ENCODE measurements around the gene CPNE5. TPM values are rescaled to one million over a fixed set of nuclear protein-coding genes. Genes with fewer than 3 reads are reported as not detected.
"Not testable (repeated sequence)": the region's sequence is repeated elsewhere in the genome, so short reads cannot be mapped to it uniquely, and the experiment has no call there.

CPNE5 gene
- total RNA-seq, 1 donor from 2014 or later: 0.24 TPM

DNA sequence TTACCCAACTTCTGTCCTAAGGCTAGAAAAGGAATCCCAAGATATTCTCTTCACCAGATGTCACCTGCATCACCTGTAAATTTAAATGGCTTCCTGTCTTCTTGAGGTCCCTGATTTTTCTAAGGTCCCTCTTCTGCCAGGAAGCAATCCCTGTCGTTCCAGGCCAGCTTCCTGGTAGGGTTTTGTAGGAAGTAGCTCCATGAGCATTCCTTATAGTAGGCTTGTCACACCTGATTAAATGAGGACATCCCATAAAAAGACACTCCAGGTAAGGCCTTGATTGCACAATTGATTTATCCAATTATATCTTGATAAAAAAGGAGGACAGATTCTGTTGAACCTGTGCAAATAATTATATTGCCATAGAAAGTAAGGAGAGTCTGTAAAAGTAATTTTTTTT, 132.9 kb downstream of the CPNE5 start:
- H3K4me3 Mint-ChIP-seq (ENCODE audit: low read depth): no peak overlapping the region
- TF ChIP-seq, protein P1, sequence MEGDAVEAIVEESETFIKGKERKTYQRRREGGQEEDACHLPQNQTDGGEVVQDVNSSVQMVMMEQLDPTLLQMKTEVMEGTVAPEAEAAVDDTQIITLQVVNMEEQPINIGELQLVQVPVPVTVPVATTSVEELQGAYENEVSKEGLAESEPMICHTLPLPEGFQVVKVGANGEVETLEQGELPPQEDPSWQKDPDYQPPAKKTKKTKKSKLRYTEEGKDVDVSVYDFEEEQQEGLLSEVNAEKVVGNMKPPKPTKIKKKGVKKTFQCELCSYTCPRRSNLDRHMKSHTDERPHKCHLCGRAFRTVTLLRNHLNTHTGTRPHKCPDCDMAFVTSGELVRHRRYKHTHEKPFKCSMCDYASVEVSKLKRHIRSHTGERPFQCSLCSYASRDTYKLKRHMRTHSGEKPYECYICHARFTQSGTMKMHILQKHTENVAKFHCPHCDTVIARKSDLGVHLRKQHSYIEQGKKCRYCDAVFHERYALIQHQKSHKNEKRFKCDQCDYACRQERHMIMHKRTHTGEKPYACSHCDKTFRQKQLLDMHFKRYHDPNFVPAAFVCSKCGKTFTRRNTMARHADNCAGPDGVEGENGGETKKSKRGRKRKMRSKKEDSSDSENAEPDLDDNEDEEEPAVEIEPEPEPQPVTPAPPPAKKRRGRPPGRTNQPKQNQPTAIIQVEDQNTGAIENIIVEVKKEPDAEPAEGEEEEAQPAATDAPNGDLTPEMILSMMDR (IDR thresholded peaks at IDR 0.05; ENCODE audit: unreplicated experiment): no peak
- peaks cover 16% of the 10 kb centered on the region for H3K27me3 Mint-ChIP-seq

DNA sequence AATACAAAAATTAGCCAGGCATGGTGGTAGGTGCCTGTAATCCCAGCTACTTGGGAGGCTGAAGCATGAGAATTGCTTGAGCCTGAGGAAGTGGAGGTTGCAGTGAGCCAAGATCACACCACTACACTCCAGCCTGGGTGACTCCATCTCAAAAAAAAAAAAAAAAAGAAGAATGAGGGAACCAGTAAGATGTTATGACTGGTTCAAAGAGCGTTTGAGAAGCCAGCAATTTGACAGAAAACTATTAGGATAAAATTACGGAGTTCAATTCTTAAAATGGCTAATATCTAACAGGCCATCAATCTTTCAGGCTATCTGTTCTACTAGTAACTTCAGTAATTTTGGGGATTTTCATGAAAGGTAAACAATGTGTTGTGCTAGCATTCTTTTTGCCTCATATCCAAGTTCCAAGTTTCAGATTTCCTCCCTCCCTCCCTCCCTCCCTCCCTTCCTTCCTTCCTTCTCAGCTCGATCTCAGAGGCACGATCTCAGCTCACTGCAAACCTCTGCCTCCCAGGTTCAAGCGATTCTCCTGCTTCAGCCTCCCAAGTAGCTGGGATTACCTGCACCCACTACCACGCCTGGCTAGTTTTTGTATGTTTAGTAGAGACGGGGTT, 134.2 kb downstream of the CPNE5 start:
- peaks cover 15% of the 10 kb centered on the region for H3K27me3 Mint-ChIP-seq
- not testable (repeated sequence) for DNase-seq (ENCODE audit: low spot score, unreplicated experiment); H3K27ac Mint-ChIP-seq; H3K36me3 Mint-ChIP-seq (ENCODE audit: insufficient read depth); H3K4me1 Mint-ChIP-seq (ENCODE audit: low read depth); H3K4me3 Mint-ChIP-seq (ENCODE audit: low read depth); H3K9me3 Mint-ChIP-seq (ENCODE audit: low read depth)

More for the DNA sequence above, 132.9 kb downstream of the CPNE5 start:
- no peaks in the 10 kb centered on the region for H3K4me1 Mint-ChIP-seq (ENCODE audit: low read depth)
- no peak for DNase-seq (ENCODE audit: low spot score, unreplicated experiment)
- H3K36me3 Mint-ChIP-seq (ENCODE audit: insufficient read depth): no peaks in the 10 kb centered on the region
- no peaks in the 10 kb centered on the region for H3K9me3 Mint-ChIP-seq (ENCODE audit: low read depth)
- no peak overlapping the region for H3K27ac Mint-ChIP-seq

DNA sequence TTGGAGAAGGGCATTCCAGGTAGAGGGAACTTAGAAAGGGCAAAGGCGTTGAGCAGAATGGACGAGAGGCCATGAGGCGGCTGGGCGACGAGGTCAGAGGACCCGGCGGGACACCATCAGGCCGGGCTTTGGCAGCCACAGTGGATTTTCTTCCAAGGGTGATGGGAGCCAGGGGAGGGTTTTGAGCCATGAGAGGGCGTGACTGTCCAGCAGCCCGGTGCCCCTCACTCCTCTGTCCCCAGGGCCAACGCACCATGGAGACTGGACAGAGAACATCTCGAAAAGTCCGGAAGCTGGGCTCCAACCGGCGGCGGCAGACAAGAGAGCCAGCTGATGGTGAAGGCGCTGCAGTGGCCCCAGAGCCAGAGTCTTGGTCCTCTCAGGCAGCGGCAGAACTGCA, 135.3 kb downstream of the CPNE5 start:
- no peak overlapping the region for H3K4me3 Mint-ChIP-seq (ENCODE audit: low read depth)
- no peaks in the 10 kb centered on the region for H3K36me3 Mint-ChIP-seq (ENCODE audit: insufficient read depth)
- no peaks in the 10 kb centered on the region for H3K9me3 Mint-ChIP-seq (ENCODE audit: low read depth)
- TF ChIP-seq, protein P1 (IDR thresholded peaks at IDR 0.05; ENCODE audit: unreplicated experiment): no peak
- H3K27me3 Mint-ChIP-seq: peaks cover 19% of the 10 kb centered on the region
- no peak overlapping the region for H3K27ac Mint-ChIP-seq
- DNase-seq (ENCODE audit: low spot score, unreplicated experiment): no peak
- H3K4me1 Mint-ChIP-seq (ENCODE audit: low read depth): no peaks in the 10 kb centered on the region

DNA sequence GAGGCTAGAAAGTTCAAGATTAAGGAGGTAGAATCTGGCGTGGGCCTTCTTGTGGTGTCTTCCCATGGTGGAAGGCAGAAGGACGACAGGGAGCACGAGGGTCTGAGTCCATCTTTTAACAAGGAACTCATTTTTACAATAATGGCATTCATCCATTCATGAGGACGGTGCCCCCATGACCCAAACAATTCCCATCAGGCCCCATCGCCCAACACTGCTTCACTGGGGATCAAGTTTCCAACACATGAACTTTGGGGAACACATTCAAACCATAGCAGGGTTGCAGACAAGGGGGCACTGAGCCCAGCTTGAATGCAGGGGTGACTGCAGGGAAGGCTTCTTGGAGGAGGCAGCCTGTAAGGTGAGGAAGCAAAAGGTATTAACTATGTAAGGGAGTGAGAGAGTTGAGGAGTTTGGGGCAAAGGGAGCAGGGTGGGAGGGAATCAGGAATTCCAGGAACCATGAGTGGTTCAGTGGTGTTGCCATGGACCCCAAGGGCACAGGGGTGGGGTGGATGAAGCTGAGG, 136.1 kb downstream of the CPNE5 start:
- peaks cover 26% of the 10 kb centered on the region for H3K27me3 Mint-ChIP-seq
- H3K4me3 Mint-ChIP-seq (ENCODE audit: low read depth): no peak overlapping the region
- no peaks in the 10 kb centered on the region for H3K36me3 Mint-ChIP-seq (ENCODE audit: insufficient read depth)
- TF ChIP-seq, protein P1 (IDR thresholded peaks at IDR 0.05; ENCODE audit: unreplicated experiment): no peak
- peak overlapping the region; percentile 71 for H3K27ac Mint-ChIP-seq
- no peak for DNase-seq (ENCODE audit: low spot score, unreplicated experiment)
- H3K4me1 Mint-ChIP-seq (ENCODE audit: low read depth): no peaks in the 10 kb centered on the region
- no peaks in the 10 kb centered on the region for H3K9me3 Mint-ChIP-seq (ENCODE audit: low read depth)

DNA sequence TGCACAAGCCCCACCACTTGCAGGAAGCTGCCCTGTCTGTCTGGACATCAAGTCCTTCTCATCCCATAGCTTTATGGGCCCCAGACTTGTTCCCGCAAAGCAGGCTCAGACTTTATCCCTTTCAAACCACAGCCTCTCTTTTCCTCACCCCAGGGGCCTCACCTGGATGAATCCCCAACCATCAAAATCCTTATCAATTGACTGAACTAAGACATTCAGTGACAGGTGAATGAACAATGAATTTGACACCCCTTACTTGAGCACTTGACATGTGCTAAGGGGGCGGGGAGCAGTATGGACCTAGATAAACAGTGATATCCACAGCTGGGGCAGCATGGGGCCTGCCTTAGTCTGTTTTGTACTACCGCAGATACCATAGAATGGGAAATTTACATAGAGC, 136.6 kb downstream of the CPNE5 start:
- H3K4me1 Mint-ChIP-seq (ENCODE audit: low read depth): no peaks in the 10 kb centered on the region
- DNase-seq (ENCODE audit: low spot score, unreplicated experiment): no peak
- H3K4me3 Mint-ChIP-seq (ENCODE audit: low read depth): no peak overlapping the region
- TF ChIP-seq, protein P1 (IDR thresholded peaks at IDR 0.05; ENCODE audit: unreplicated experiment): no peak
- no peaks in the 10 kb centered on the region for H3K36me3 Mint-ChIP-seq (ENCODE audit: insufficient read depth)
- peaks cover 26% of the 10 kb centered on the region for H3K27me3 Mint-ChIP-seq
- H3K27ac Mint-ChIP-seq: no peak overlapping the region
- no peaks in the 10 kb centered on the region for H3K9me3 Mint-ChIP-seq (ENCODE audit: low read depth)

DNA sequence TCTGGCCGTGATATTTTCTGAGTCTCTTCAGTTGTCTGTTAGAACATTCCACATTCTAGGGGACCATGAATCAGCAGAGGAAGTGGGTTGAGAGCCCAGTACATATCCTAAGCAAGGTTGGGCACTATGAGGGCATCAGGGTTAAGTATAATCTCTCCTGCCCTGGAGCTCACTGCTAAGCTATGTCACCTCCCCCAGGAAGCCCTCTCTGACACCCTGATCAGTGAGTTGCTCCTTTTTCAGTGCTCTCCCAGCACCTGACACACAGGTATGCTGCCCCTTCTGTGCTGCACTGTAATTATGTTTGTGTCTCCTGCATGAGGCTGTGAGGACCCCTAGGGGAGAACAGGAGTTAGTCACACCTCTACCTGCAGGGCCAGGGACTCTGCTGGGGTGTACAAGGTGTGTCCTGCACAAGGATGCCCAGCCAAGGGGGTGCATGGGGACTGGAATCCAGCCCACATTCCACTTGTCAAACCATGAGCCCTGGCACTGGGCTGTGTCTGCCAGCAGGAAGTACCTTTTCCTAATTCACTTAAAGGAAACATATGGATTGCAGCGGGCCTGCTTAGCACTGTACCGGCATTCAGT, 137.7 kb downstream of the CPNE5 start:
- Mint-ChIP-seq H3K36me3 (ENCODE audit: insufficient read depth) (no peaks in the 10 kb centered on the region), H3K9me3 (ENCODE audit: low read depth) (peaks cover 3% of the 10 kb centered on the region), H3K27ac (no peak overlapping the region), H3K4me1 (ENCODE audit: low read depth) (no peaks in the 10 kb centered on the region), H3K4me3 (ENCODE audit: low read depth) (no peak overlapping the region), H3K27me3 (peaks cover 33% of the 10 kb centered on the region)
- TF ChIP-seq, protein P1 (IDR thresholded peaks at IDR 0.05; ENCODE audit: unreplicated experiment): peak; percentile 53
- DNase-seq (ENCODE audit: low spot score, unreplicated experiment): no peak
